Vagina (tissue), 2 donors: ENCODE measurements around the gene CAP2.

Source experiments
- CTCF ChIP-seq, 3 experiments: fragments of 450-650 bp in 2 of 3; fragments of 200-600 bp in 1 of 3; sonication (generic) in 1 of 3; IDR thresholded peaks; one replicate each; pipeline ENCODE4 v1.5.1; 2017 to 2019; ENCODE audit warnings: antibody characterized with exemption in 3 of 3, mild to moderate bottlenecking in 2 of 3, moderate library complexity in 2 of 3
- POLR2A ChIP-seq, 2 donors: fragments of 450-650 bp; IDR thresholded peaks; one replicate each; pipeline ENCODE4 v1.6.1; 2017; ENCODE audit warnings: antibody characterized with exemption in 2 of 2, mild to moderate bottlenecking in 2 of 2, moderate library complexity in 2 of 2

- TF ChIP-seq POLR2A (IDR thresholded peaks at IDR 0.05) (no peak), CTCF (IDR thresholded peaks at IDR 0.05) (no peak)
Observed at GRCh38 chr6:17562636-17563035, 169.2 kb downstream of the CAP2 start.
